ENCODE measurements around the gene TBX4. TPM values are rescaled to one million over a fixed set of nuclear protein-coding genes. Genes with fewer than 3 reads are reported as not detected.

TBX4 gene
- total RNA-seq, 3 donors from 2014 or later, result 0.80 TPM; not detected in 2

GRCh38 chr17:61495161-61495857 is 43.1 kb downstream of the TBX4 start:
- no peaks in the 10 kb centered on the region for H3K4me1 ChIP-seq
- intact Hi-C loops (cut with DNase I; ENCODE audit: low total_unique reads), result loop anchor here (10.0 kb wide), 1 partner anchor 1601 kb away; the partner anchor contains the start of genes RPS6KB1 and TUBD1
- peak in 1 of 2 donors; percentile 35 for DNase-seq (ENCODE audit: low spot score in 2 of 2)
- peak overlapping the region; percentile 68 to 82 for H3K27ac ChIP-seq
- TF ChIP-seq CTCF (IDR thresholded peaks at IDR 0.05), result no peak
- no peak for TF ChIP-seq POLR2AphosphoS5 (IDR thresholded peaks at IDR 0.05)
- TF ChIP-seq POLR2A (IDR thresholded peaks at IDR 0.05), result no peak
- H3K27me3 ChIP-seq, result no peaks in the 10 kb centered on the region
- no peaks in the 10 kb centered on the region for H3K36me3 ChIP-seq
- peaks cover 0 to 1% of the 10 kb centered on the region in 2 donors for H3K9me3 ChIP-seq
- peak overlapping the region in 2 of 3 donors; percentile 24 to 35 for H3K4me3 ChIP-seq

- TF ChIP-seq POLR2A (IDR thresholded peaks at IDR 0.05) (no peak), POLR2AphosphoS5 (IDR thresholded peaks at IDR 0.05) (no peak), CTCF (IDR thresholded peaks at IDR 0.05) (no peak)
- H3K9me3 ChIP-seq, result peaks cover 0 to 5% of the 10 kb centered on the region in 2 donors
- H3K4me1 ChIP-seq, result no peaks in the 10 kb centered on the region
- peak overlapping the region in 1 of 3 donors; percentile 35 for H3K4me3 ChIP-seq
- H3K27ac ChIP-seq, result peak overlapping the region; percentile 68 to 82
- no peaks in the 10 kb centered on the region for H3K36me3 ChIP-seq
- no peaks in the 10 kb centered on the region for H3K27me3 ChIP-seq
- DNase-seq (ENCODE audit: low spot score in 2 of 2), result no peak
- intact Hi-C loops (cut with DNase I; ENCODE audit: low total_unique reads), result loop anchor here (10.0 kb wide), 1 partner anchor 1602 kb away; the partner anchor contains the start of genes RPS6KB1 and TUBD1
Measured at GRCh38 chr17:61496174-61496956, 44.1 kb downstream of the TBX4 start.

GRCh38 chr17:61496957-61497653 is 44.9 kb downstream of the TBX4 start:
- H3K27me3 ChIP-seq, result no peaks in the 10 kb centered on the region
- TF ChIP-seq CTCF (IDR thresholded peaks at IDR 0.05) (no peak), POLR2A (IDR thresholded peaks at IDR 0.05) (no peak), POLR2AphosphoS5 (IDR thresholded peaks at IDR 0.05) (no peak)
- H3K4me1 ChIP-seq, result no peaks in the 10 kb centered on the region
- intact Hi-C loops (cut with DNase I; ENCODE audit: low total_unique reads), result loop anchor here (10.0 kb wide), 1 partner anchor 1602 kb away; the partner anchor contains the start of genes RPS6KB1 and TUBD1
- no peaks in the 10 kb centered on the region for H3K36me3 ChIP-seq
- no peak overlapping the region for H3K4me3 ChIP-seq
- peak overlapping the region in 1 of 2 donors; percentile 82 for H3K27ac ChIP-seq
- no peak for DNase-seq (ENCODE audit: low spot score in 2 of 2)
- peaks cover 0 to 5% of the 10 kb centered on the region in 2 donors for H3K9me3 ChIP-seq

GRCh38 chr17:61498042-61498994 is 46.1 kb downstream of the TBX4 start:
- intact Hi-C loops (cut with DNase I; ENCODE audit: low total_unique reads), result loop anchor here (10.0 kb wide), 1 partner anchor 1604 kb away; the partner anchor contains the start of genes RPS6KB1 and TUBD1

More at GRCh38 chr17:61498042-61498994, 46.1 kb downstream of the TBX4 start:
- DNase-seq (ENCODE audit: low spot score in 2 of 2), result no peak
- H3K4me1 ChIP-seq, result no peaks in the 10 kb centered on the region
- no peak overlapping the region for H3K27ac ChIP-seq
- H3K9me3 ChIP-seq, result peaks cover 0 to 5% of the 10 kb centered on the region in 2 donors
- no peaks in the 10 kb centered on the region for H3K36me3 ChIP-seq
- no peaks in the 10 kb centered on the region for H3K27me3 ChIP-seq
- no peak for TF ChIP-seq POLR2AphosphoS5 (IDR thresholded peaks at IDR 0.05)
- no peak for TF ChIP-seq CTCF (IDR thresholded peaks at IDR 0.05)
- no peak for TF ChIP-seq POLR2A (IDR thresholded peaks at IDR 0.05)
- H3K4me3 ChIP-seq, result no peak overlapping the region

All from breast epithelium (tissue), 4 donors.